H7 (cell line): ENCODE data around the gene GPX8. TPM values are rescaled to one million over a fixed set of nuclear protein-coding genes. Genes with fewer than 3 reads are reported as not detected.

Source experiments
- DNase-seq: peaks from one replicate; pipeline ENCODE4 v3.0.0; 2012
- H3K27me3 ChIP-seq: 2 replicates; pipeline ENCODE4 v1.6.0; 2011; ENCODE audit warnings: mild to moderate bottlenecking, low read length; ENCODE audit not compliant: control insufficient read depth, insufficient read depth
- H3K36me3 ChIP-seq: replicated peaks from 2 replicates; pipeline ENCODE4 v1.5.1; 2011; ENCODE audit warnings: low read length; ENCODE audit not compliant: control insufficient read depth, insufficient read depth
- H3K4me3 ChIP-seq: 2 replicates; pipeline ENCODE4 v1.5.1; 2011; ENCODE audit warnings: low read depth, mild to moderate bottlenecking, control low read depth, low read length, moderate library complexity; ENCODE audit not compliant: insufficient read depth
- total RNA-seq: library from RNA; depleted of rRNA; stranded (reverse); fragments of >200 nt; shearing (Covaris generic); gene quantifications from 2 replicates; pipeline ENCODE4 v1.2.3, GENCODE V29; 2014; rRNA removed

GPX8 gene
- total RNA-seq, 1 experiment from 2014 or later, result 41.3 TPM

GRCh38 chr5:55188656-55189540 lies 28.9 kb downstream of the GPX8 start:
- DNase-seq, result no peak
- H3K27me3 ChIP-seq, result peaks cover 39% of the 10 kb centered on the region
- no peak overlapping the region for H3K4me3 ChIP-seq
- H3K36me3 ChIP-seq, result no peaks in the 10 kb centered on the region

- no peak for DNase-seq
- Histone ChIP-seq H3K4me3 (no peak overlapping the region), H3K36me3 (no peaks in the 10 kb centered on the region), H3K27me3 (peaks cover 23% of the 10 kb centered on the region)
Measured at GRCh38 chr5:55191165-55191564, 31.2 kb downstream of the GPX8 start.

- no peak for DNase-seq
- Histone ChIP-seq H3K4me3 (no peak overlapping the region), H3K27me3 (peaks cover 4% of the 10 kb centered on the region; the same call in 1 of the 2 replicates), H3K36me3 (no peaks in the 10 kb centered on the region)
Measured at GRCh38 chr5:55205001-55205400, 45.0 kb downstream of the GPX8 start.

GRCh38 chr5:55211184-55211874 lies 51.4 kb downstream of the GPX8 start:
- Histone ChIP-seq H3K27me3 (peaks cover 2% of the 10 kb centered on the region; the same call in 1 of the 2 replicates), H3K36me3 (no peaks in the 10 kb centered on the region), H3K4me3 (no peak overlapping the region)
- DNase-seq, result no peak

Other genes starting within 250 kb of the GPX8 start
- not detected in 2 replicates for gene ESM1, start 174.6 kb upstream of the GPX8 start, total RNA-seq
- not detected in 2 replicates for gene GZMK, start 135.9 kb upstream of the GPX8 start, total RNA-seq
- not detected in 2 replicates for gene GZMA, start 57.5 kb upstream of the GPX8 start, total RNA-seq
- not detected in 2 replicates for gene CDC20B, start 13.0 kb downstream of the GPX8 start, total RNA-seq
- gene MCIDAS, start 67.1 kb downstream of the GPX8 start, total RNA-seq, result not detected in 2 replicates
- 0.35 TPM in 1 of 2 replicates, not detected in the other for gene CCNO, start 73.4 kb downstream of the GPX8 start, total RNA-seq
- gene DHX29, start 147.5 kb downstream of the GPX8 start, total RNA-seq, result 28.4 and 28.7 TPM in 2 replicates
- gene MTREX, start 147.8 kb downstream of the GPX8 start, total RNA-seq, result 71.2 and 101 TPM in 2 replicates